MCF 10A (cell line): Measurements from ENCODE around the gene ULK4. TPM values are rescaled to one million over a fixed set of nuclear protein-coding genes. Genes with fewer than 3 reads are reported as not detected.
"Not testable (repeated sequence)": the region's sequence is repeated elsewhere in the genome, so short reads cannot be mapped to it uniquely, and the experiment has no call there.

Experiments used
- BruUV-seq: library from RNA; stranded (reverse); fragments of 400-500 nt; replicated peaks from 2 replicates; lab custom pipeline; 2021; lab: Mats Ljungman, UMichigan
- CTCF ChIA-PET: fragments of 300-600 bp; sonication (Branson Sonifier 250); formaldehyde crosslinking; extraction: SDS; loops from one replicate; lab custom pipeline; 2021; ENCODE audit warnings: antibody characterized with exemption, inconsistent platforms; lab: Yijun Ruan, JAX
- POLR2A ChIA-PET: fragments of 300-600, 350-650 bp; sonication (Branson Sonifier 250); formaldehyde crosslinking; extraction: SDS; loops from one replicate; lab custom pipeline; 2020; ENCODE audit warnings: antibody characterized with exemption, inconsistent platforms; lab: Yijun Ruan, JAX
- DNase-seq: peaks from one replicate; pipeline ENCODE4 v3.0.0-alpha.2; 2018; ENCODE audit not compliant: unreplicated experiment
- H3K27ac Mint-ChIP-seq: one replicate; pipeline ENCODE4 v1.8.0; 2022; ENCODE audit warnings: mild to moderate bottlenecking, low read depth, mixed read lengths; ENCODE audit not compliant: unreplicated experiment
- H3K27me3 Mint-ChIP-seq: one replicate; pipeline ENCODE4 v1.8.0; 2022; ENCODE audit warnings: mixed read lengths; ENCODE audit not compliant: insufficient read depth, unreplicated experiment
- H3K36me3 Mint-ChIP-seq: one replicate; pipeline ENCODE4 v1.8.0; 2022; ENCODE audit warnings: mild to moderate bottlenecking, moderate library complexity, mixed read lengths; ENCODE audit not compliant: insufficient read depth, unreplicated experiment
- H3K4me1 Mint-ChIP-seq: one replicate; pipeline ENCODE4 v1.8.0; 2022; ENCODE audit warnings: mixed read lengths; ENCODE audit not compliant: insufficient read depth, unreplicated experiment
- H3K4me3 Mint-ChIP-seq: one replicate; pipeline ENCODE4 v1.8.0; 2022; ENCODE audit warnings: mild to moderate bottlenecking, moderate library complexity, mixed read lengths; ENCODE audit not compliant: unreplicated experiment
- H3K9me3 Mint-ChIP-seq: one replicate; pipeline ENCODE4 v1.8.0; 2022; ENCODE audit warnings: mixed read lengths; ENCODE audit not compliant: unreplicated experiment
- CTCF ChIP-seq: fragments of 200-600 bp; IDR thresholded peaks from one replicate; pipeline ENCODE4 v1.8.0; 2022; ENCODE audit warnings: antibody characterized with exemption, mild to moderate bottlenecking; ENCODE audit not compliant: unreplicated experiment
- intact Hi-C: fragments of 100-400 bp; cut with micrococcal nuclease; formaldehyde crosslinking; loops from 2 replicates; pipeline ENCODE4 v1.14.1; 2022
- total RNA-seq: library from RNA; stranded (reverse); gene quantifications from 2 replicates; pipeline ENCODE4 v1.2.3, GENCODE V29; 2022

Gene ULK4
- total RNA-seq, 1 experiment from 2014 or later = 7.8 TPM

- intact Hi-C loops, DNase-seq, H3K4me1 Mint-ChIP-seq, H3K27me3 Mint-ChIP-seq, H3K36me3 Mint-ChIP-seq, H3K9me3 Mint-ChIP-seq, H3K4me3 Mint-ChIP-seq, BruUV-seq: not testable (repeated sequence)
- H3K27ac Mint-ChIP-seq = peak overlapping the region; percentile 33
- ChIA-PET POLR2A (interaction anchor here (0.6 kb wide), 1 partner anchor 20 kb away, joined by 4 read pairs; no protein-coding TSS in a partner anchor), CTCF (interaction anchor here (0.6 kb wide), 3 partner anchors 19 to 158 kb away, joined by 3 to 5 read pairs (median 3); no protein-coding TSS in a partner anchor)
- TF ChIP-seq CTCF = peak; percentile 24
Observed at GRCh38 chr3:41695806-41696205, 266.1 kb downstream of the ULK4 start.

GRCh38 chr3:41693799-41694198 is 268.1 kb downstream of the ULK4 start:
- H3K4me1 Mint-ChIP-seq = peaks cover 11% of the 10 kb centered on the region
- BruUV-seq = no TSS peak
- CTCF ChIA-PET = no interaction called here
- peak overlapping the region; percentile 24 for H3K27ac Mint-ChIP-seq
- POLR2A ChIA-PET = no interaction called here
- intact Hi-C loops = no loop called here
- no peaks in the 10 kb centered on the region for H3K27me3 Mint-ChIP-seq
- peaks cover 7% of the 10 kb centered on the region for H3K36me3 Mint-ChIP-seq
- H3K4me3 Mint-ChIP-seq = no peak overlapping the region
- no peak for TF ChIP-seq CTCF
- no peak for DNase-seq
- no peaks in the 10 kb centered on the region for H3K9me3 Mint-ChIP-seq

GRCh38 chr3:41690766-41691563 is 270.9 kb downstream of the ULK4 start:
- intact Hi-C loops = no loop called here
- no peaks in the 10 kb centered on the region for H3K27me3 Mint-ChIP-seq
- POLR2A ChIA-PET = no interaction called here

More at GRCh38 chr3:41690766-41691563, 270.9 kb downstream of the ULK4 start:
- no peak for TF ChIP-seq CTCF
- Mint-ChIP-seq H3K27ac (peak overlapping the region; percentile 5), H3K4me3 (no peak overlapping the region), H3K9me3 (no peaks in the 10 kb centered on the region), H3K36me3 (peaks cover 7% of the 10 kb centered on the region), H3K4me1 (peaks cover 13% of the 10 kb centered on the region)
- CTCF ChIA-PET = interaction anchor here (0.7 kb wide), 1 partner anchor 1111 kb away, joined by 4 read pairs; no protein-coding TSS in a partner anchor
- DNase-seq = peak; percentile 45
- BruUV-seq = no TSS peak
